Measurements from ENCODE around the gene DIABLO.
A peak's percentile ranks its signal among the peaks of the same experiment; 100 is the strongest.
"Not testable (repeated sequence)": the region's sequence is repeated elsewhere in the genome, so short reads cannot be mapped to it uniquely, and the experiment has no call there.

Gene DIABLO

DNA sequence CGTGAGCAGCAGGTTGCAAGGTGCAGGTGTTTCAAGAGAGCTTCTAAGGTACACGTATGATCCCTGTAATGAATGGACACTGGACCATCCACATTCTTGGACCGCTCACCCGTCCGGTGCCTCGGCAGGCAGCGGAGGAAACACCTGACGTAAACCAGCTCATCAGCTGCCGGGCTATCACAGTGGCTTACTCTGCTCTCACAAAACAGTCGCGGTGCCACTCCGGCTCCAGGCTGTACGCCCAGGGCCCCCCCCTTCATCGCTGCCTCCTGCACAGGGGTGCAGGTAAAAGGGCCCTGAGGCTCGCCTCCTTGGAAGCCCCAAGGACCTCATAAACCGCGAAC lies 40.0 kb upstream of the DIABLO start:
- Histone ChIP-seq H3K27ac (ENCODE audit: low read depth, low read length) (peak overlapping the region; percentile 70), H2AFZ (ENCODE audit: low read depth, low read length, severe bottlenecking) (peak overlapping the region; percentile 87), H3K9me3 (ENCODE audit: insufficient read depth, low read length) (no peaks in the 10 kb centered on the region), H3F3A (ENCODE audit: insufficient read depth) (peaks cover 8% of the 10 kb centered on the region), H3K9ac (ENCODE audit: low read length) (peak overlapping the region; percentile 78), H4K20me1 (ENCODE audit: low read depth, low read length) (no peaks in the 10 kb centered on the region), H3K27me3 (ENCODE audit: low read length) (no peaks in the 10 kb centered on the region), H3K36me3 (ENCODE audit: low read length) (peaks cover 8% of the 10 kb centered on the region; the same call in 1 of the 2 replicates), H3K9me2 (replicated peaks; ENCODE audit: insufficient read depth, low read length) (no peaks in the 10 kb centered on the region), H3K4me2 (ENCODE audit: low read depth, low read length, poor library complexity, severe bottlenecking) (peak overlapping the region; percentile 78), H3K4me3 (ENCODE audit: insufficient read depth, low read length, poor library complexity, severe bottlenecking) (peak overlapping the region; percentile 79), H3K79me2 (ENCODE audit: insufficient read depth, low read length) (peaks cover 14% of the 10 kb centered on the region; the same call in 1 of the 2 replicates)
- TF ChIP-seq, protein P1, sequence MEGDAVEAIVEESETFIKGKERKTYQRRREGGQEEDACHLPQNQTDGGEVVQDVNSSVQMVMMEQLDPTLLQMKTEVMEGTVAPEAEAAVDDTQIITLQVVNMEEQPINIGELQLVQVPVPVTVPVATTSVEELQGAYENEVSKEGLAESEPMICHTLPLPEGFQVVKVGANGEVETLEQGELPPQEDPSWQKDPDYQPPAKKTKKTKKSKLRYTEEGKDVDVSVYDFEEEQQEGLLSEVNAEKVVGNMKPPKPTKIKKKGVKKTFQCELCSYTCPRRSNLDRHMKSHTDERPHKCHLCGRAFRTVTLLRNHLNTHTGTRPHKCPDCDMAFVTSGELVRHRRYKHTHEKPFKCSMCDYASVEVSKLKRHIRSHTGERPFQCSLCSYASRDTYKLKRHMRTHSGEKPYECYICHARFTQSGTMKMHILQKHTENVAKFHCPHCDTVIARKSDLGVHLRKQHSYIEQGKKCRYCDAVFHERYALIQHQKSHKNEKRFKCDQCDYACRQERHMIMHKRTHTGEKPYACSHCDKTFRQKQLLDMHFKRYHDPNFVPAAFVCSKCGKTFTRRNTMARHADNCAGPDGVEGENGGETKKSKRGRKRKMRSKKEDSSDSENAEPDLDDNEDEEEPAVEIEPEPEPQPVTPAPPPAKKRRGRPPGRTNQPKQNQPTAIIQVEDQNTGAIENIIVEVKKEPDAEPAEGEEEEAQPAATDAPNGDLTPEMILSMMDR (IDR thresholded peaks at IDR 0.05; ENCODE audit: insufficient read depth, low read length, poor library complexity, severe bottlenecking) = no peak
- no peak for TF ChIP-seq EZH2phosphoT487 (conservative IDR thresholded peaks at IDR 0.05; ENCODE audit: low read length)

DNA sequence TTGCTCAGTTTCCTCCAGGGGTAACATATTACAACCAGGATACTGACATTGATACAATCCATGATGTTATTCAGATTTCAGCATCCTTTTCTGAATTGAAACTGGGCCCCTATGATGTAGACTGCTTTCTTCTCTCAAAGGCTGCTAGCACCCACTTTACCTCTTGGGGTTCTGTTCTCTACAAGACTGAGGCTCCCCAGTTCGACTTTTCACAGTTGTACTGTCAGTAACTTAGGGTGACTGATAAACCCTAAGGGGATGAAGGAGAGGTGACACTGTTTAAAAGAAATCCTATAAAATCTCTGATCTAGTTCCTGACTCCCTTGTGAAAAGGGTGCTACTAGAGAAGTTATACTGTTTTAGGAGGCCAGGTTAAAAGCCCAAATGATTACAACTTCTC lies 39.6 kb upstream of the DIABLO start:
- peak overlapping the region; percentile 87 for H2AFZ ChIP-seq (ENCODE audit: low read depth, low read length, severe bottlenecking)
- peaks cover 14% of the 10 kb centered on the region; the same call in 1 of the 2 replicates for H3K79me2 ChIP-seq (ENCODE audit: insufficient read depth, low read length)
- H3K9me2 ChIP-seq (replicated peaks; ENCODE audit: insufficient read depth, low read length) = no peaks in the 10 kb centered on the region
- H3K9me3 ChIP-seq (ENCODE audit: insufficient read depth, low read length) = no peaks in the 10 kb centered on the region
- H3K36me3 ChIP-seq (ENCODE audit: low read length) = peaks cover 9% of the 10 kb centered on the region; the same call in 1 of the 2 replicates
- H3K27me3 ChIP-seq (ENCODE audit: low read length) = no peaks in the 10 kb centered on the region
- peaks cover 8% of the 10 kb centered on the region for H3F3A ChIP-seq (ENCODE audit: insufficient read depth)
- peak overlapping the region; percentile 78 for H3K9ac ChIP-seq (ENCODE audit: low read length)
- H3K4me2 ChIP-seq (ENCODE audit: low read depth, low read length, poor library complexity, severe bottlenecking) = peak overlapping the region; percentile 78
- H3K27ac ChIP-seq (ENCODE audit: low read depth, low read length) = peak overlapping the region; percentile 70
- TF ChIP-seq, protein P1 (IDR thresholded peaks at IDR 0.05; ENCODE audit: insufficient read depth, low read length, poor library complexity, severe bottlenecking) = no peak
- no peak for TF ChIP-seq EZH2phosphoT487 (conservative IDR thresholded peaks at IDR 0.05; ENCODE audit: low read length)
- no peaks in the 10 kb centered on the region for H4K20me1 ChIP-seq (ENCODE audit: low read depth, low read length)
- peak overlapping the region; percentile 79 for H3K4me3 ChIP-seq (ENCODE audit: insufficient read depth, low read length, poor library complexity, severe bottlenecking)

DNA sequence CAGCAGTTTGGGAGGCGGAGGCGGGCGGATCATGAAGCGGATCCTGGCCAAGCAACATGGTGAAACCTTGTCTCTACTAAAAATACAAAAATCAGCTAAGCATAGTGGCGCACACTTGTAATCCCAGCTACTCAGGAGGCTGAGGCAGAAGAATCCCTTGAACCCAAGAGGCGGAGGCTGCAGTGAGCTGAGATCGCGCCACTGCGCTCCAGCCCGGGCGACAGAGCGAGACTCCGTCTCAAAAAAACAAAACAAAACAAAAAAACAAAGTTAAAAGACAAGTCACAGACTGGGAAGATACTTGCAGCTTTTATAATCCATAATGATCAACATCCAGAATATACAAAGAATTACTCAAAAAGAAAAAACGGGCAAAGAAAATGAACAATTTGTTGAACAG lies 34.9 kb upstream of the DIABLO start:
- not testable (repeated sequence) for H3F3A ChIP-seq (ENCODE audit: insufficient read depth); H3K9me3 ChIP-seq (ENCODE audit: insufficient read depth, low read length); H3K27me3 ChIP-seq (ENCODE audit: low read length); H3K9ac ChIP-seq (ENCODE audit: low read length); H3K4me2 ChIP-seq (ENCODE audit: low read depth, low read length, poor library complexity, severe bottlenecking); H4K20me1 ChIP-seq (ENCODE audit: low read depth, low read length); H3K4me3 ChIP-seq (ENCODE audit: insufficient read depth, low read length, poor library complexity, severe bottlenecking); H3K27ac ChIP-seq (ENCODE audit: low read depth, low read length); H3K79me2 ChIP-seq (ENCODE audit: insufficient read depth, low read length); H2AFZ ChIP-seq (ENCODE audit: low read depth, low read length, severe bottlenecking); H3K9me2 ChIP-seq (replicated peaks; ENCODE audit: insufficient read depth, low read length); H3K36me3 ChIP-seq (ENCODE audit: low read length)

GRCh38 chr12:122258939-122259338 lies 33.1 kb upstream of the DIABLO start:
- H3F3A ChIP-seq (ENCODE audit: insufficient read depth); H3K9me3 ChIP-seq (ENCODE audit: insufficient read depth, low read length); H3K4me2 ChIP-seq (ENCODE audit: low read depth, low read length, poor library complexity, severe bottlenecking); H3K27me3 ChIP-seq (ENCODE audit: low read length); H3K27ac ChIP-seq (ENCODE audit: low read depth, low read length); H3K9me2 ChIP-seq (replicated peaks; ENCODE audit: insufficient read depth, low read length); H3K79me2 ChIP-seq (ENCODE audit: insufficient read depth, low read length); H3K9ac ChIP-seq (ENCODE audit: low read length); H3K36me3 ChIP-seq (ENCODE audit: low read length); H3K4me3 ChIP-seq (ENCODE audit: insufficient read depth, low read length, poor library complexity, severe bottlenecking); H4K20me1 ChIP-seq (ENCODE audit: low read depth, low read length); H2AFZ ChIP-seq (ENCODE audit: low read depth, low read length, severe bottlenecking): not testable (repeated sequence)

- H3K27me3 ChIP-seq (ENCODE audit: low read length); H3K79me2 ChIP-seq (ENCODE audit: insufficient read depth, low read length); H3K9ac ChIP-seq (ENCODE audit: low read length); H3K9me3 ChIP-seq (ENCODE audit: insufficient read depth, low read length); H3K9me2 ChIP-seq (replicated peaks; ENCODE audit: insufficient read depth, low read length); H3K36me3 ChIP-seq (ENCODE audit: low read length); H2AFZ ChIP-seq (ENCODE audit: low read depth, low read length, severe bottlenecking); H3F3A ChIP-seq (ENCODE audit: insufficient read depth); H3K4me2 ChIP-seq (ENCODE audit: low read depth, low read length, poor library complexity, severe bottlenecking); H3K27ac ChIP-seq (ENCODE audit: low read depth, low read length); H3K4me3 ChIP-seq (ENCODE audit: insufficient read depth, low read length, poor library complexity, severe bottlenecking); H4K20me1 ChIP-seq (ENCODE audit: low read depth, low read length): not testable (repeated sequence)
These were observed 32.6 kb upstream of the DIABLO start for GRCh38 chr12:122258462-122258861.
